ENCODE measurements around the gene AIP.

- TF ChIP-seq, protein P1, sequence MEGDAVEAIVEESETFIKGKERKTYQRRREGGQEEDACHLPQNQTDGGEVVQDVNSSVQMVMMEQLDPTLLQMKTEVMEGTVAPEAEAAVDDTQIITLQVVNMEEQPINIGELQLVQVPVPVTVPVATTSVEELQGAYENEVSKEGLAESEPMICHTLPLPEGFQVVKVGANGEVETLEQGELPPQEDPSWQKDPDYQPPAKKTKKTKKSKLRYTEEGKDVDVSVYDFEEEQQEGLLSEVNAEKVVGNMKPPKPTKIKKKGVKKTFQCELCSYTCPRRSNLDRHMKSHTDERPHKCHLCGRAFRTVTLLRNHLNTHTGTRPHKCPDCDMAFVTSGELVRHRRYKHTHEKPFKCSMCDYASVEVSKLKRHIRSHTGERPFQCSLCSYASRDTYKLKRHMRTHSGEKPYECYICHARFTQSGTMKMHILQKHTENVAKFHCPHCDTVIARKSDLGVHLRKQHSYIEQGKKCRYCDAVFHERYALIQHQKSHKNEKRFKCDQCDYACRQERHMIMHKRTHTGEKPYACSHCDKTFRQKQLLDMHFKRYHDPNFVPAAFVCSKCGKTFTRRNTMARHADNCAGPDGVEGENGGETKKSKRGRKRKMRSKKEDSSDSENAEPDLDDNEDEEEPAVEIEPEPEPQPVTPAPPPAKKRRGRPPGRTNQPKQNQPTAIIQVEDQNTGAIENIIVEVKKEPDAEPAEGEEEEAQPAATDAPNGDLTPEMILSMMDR (IDR thresholded peaks at IDR 0.05 in 2 of 3, conservative IDR thresholded peaks at IDR 0.05 in 1 of 3; ENCODE audit: insufficient read depth in 2 of 3, low read depth in 1 of 3, low read length in 3 of 3), result no peak
- TF ChIP-seq ZNF311 (CRISPR knock-in tag; IDR thresholded peaks at IDR 0.05) (no peak), TEAD4 (IDR thresholded peaks at IDR 0.05; ENCODE audit: low read length) (no peak), TEAD4 (CRISPR knock-in tag; IDR thresholded peaks at IDR 0.05; ENCODE audit: borderline replicate concordance) (no peak)
Measured at GRCh38 chr11:67524480-67524808, 41.6 kb downstream of the AIP start.

Data from K562 (cell line).